Myocyte (in vitro differentiated cells): ENCODE data around the gene GABBR2. TPM values are rescaled to one million over a fixed set of nuclear protein-coding genes. Genes with fewer than 3 reads are reported as not detected.

Experiments used
- DNase-seq: peaks from one replicate; pipeline ENCODE4 v3.0.0-alpha.2; 2012; ENCODE audit warnings: low read depth
- total RNA-seq: library from RNA; depleted of rRNA; stranded (reverse); fragments of >200 nt; gene quantifications from 2 replicates; pipeline ENCODE4 v1.2.3, GENCODE V29; 2014

The GABBR2 gene
- total RNA-seq, 1 donor from 2014 or later = 0.51 TPM

- peak; percentile 54 for DNase-seq
These were observed 382.1 kb downstream of the GABBR2 start for GRCh38 chr9:98326459-98327248.

GRCh38 chr9:98324801-98325200, 383.9 kb downstream of the GABBR2 start:
- DNase-seq = no peak

DNA sequence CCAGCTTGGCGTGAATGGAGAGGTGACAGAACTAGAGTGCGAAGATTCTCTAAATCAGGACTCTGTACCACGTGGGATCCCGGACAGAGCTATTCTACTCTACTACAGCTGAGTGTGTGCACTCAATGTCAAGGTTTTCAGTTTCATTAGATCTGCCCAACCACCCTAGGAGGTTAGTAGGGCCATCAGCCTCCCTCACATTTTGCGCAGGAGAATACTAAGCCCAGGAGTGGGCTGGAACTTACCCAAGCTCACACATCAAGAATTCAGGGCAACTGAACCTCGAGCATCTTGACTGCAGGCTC, 385.0 kb downstream of the GABBR2 start:
- DNase-seq = no peak

- DNase-seq = no peak
These were observed 385.5 kb downstream of the GABBR2 start for GRCh38 chr9:98323051-98323830.

DNA sequence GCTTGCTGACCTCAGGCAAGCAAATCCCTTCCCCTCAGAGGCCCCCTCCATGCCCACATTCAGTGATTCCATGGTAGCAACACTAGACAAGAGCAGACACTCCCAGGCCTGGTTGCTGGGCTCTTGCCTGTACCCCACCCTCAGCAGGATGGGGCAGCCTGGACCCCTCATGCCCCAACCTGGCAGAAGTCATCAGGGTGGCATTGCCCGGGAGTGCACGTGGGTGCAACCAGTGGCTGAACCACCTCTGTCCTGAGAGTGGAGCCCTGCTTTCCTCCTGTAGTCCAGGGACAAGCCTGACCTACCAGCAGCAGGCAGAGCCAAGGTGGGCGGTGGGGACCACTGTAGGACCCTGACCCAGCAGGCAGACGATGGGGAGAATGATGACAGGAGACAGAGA, 387.5 kb downstream of the GABBR2 start:
- DNase-seq = no peak

DNA sequence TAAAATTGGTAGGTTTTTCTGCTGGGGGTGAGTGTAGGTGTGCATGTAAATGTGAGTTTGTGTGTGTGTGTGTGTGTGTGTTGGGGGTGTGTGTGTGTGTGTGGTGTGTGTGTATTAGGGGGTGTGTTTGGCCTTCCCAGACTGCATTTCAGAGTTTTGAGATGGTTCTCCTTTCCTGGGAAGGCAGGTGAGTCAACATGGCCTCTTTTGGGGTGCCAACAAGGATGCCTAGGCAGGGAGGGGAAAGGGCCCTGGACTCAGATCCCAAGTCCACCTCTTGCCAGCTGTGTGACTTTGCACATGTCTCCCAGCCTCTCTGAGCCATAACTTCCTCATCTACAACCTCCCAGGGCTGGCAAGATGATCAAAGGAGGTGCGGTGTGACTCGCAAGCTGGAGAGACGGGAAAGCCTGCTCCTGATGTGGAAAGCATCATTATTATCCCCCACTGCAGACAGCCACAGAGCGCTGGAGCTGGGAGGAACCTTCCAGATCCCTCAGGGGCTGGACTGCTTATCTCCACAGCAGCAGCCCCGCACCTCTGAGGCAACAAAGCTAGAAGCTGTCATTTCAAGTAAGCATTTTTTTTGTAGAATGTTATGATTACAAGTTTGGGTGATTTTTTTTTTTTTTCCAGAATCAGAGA, 389.8 kb downstream of the GABBR2 start:
- DNase-seq = no peak

DNA sequence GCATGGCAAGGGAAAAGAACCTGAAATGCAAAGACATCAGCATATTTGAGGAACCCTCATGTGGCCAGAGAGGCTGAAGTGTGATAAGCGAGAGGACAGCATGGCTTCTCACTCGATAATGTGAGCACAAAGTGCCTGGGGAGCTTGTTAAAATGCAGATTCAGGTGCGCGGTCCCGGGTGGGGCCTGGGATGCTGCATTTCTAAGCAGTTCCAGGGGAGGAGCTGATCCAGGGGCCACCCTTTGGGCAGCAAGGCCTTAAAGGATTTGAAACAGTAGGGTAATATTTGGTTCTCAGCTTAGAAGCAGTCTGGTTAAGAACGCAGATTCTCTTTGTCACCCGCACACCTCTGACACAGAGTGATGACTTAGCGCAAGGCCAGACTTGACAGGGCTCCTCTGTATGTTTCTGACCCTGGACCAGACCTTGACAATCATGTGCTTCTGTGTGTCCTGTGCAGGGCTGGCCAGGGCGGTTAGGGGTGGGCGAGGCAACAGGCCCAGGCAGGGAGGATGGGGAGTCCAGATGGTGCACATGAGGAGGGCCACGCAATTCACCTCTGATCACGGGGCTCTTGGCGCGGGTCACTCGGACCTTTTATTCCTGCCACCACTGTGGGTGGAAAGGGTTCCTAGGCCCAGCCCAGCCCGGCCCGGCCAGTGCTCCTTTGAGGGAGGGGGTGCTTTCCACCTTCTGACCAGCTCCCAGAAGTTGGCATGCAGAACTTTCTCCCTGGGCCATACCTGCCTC, 390.5 kb downstream of the GABBR2 start:
- no peak for DNase-seq

DNA sequence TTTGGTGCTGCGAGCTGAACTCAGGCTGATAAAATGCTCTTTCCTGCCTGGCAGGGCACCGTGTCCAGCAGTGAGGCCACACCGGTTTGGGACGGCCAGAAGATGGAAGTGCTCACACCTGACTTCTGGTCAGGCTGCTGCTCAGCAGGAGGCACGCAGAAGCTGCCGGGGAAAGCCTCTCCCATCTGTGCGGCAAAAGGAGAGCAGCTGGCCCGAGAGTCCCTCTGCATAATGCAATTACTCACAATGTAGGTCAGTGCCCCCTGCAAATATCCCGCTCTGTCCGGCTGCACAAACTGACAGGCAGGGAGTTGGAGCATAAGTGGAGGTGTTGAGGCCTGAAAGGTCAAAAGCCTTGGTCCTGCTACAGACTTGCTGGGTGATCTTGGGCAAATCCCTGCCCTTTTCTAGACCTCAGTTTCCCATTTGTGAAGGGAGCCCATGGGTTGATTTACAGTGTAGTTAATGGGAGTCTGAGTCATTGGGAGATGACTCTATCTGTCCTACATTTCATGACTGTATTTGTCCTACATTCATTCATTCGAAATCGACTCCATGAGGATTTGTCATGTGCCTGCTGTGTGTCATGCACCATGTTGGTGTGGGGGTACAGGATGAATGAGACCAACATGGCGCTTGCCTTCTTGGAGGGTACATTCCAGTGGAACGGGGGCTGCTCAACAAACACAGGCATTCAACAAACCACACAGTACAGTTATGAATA, 391.4 kb downstream of the GABBR2 start:
- DNase-seq = peak; percentile 39

GRCh38 chr9:98316445-98317133, 392.1 kb downstream of the GABBR2 start:
- no peak for DNase-seq

DNA sequence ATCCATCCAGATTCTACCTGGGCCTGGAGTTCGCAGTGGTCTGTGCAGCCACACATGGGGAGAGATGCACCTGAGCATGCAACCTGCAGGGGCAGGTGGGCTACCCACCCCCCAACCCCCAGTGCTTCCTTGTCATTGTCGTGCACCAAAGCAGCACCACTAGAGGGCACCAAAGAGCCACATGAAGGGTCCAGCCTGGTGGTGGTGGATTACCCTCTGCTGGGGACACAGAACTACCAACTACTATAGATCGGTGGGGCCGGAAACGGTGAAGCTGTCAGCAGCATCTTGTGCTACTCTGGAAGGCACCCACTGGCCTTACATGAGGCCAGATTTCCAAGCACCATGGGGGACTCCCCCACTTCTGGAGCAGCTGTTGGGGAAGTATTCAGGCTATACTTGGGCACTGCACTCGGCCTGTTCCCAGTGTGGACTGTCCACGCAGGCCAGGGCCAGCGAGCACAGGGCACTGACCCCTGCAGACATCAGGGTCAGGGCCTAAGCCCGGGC, 393.1 kb downstream of the GABBR2 start:
- peak; percentile 84 for DNase-seq

GRCh38 chr9:98315067-98315453, 393.7 kb downstream of the GABBR2 start:
- DNase-seq = no peak

- DNase-seq = no peak
These were observed 394.2 kb downstream of the GABBR2 start for GRCh38 chr9:98314381-98315066.

DNA sequence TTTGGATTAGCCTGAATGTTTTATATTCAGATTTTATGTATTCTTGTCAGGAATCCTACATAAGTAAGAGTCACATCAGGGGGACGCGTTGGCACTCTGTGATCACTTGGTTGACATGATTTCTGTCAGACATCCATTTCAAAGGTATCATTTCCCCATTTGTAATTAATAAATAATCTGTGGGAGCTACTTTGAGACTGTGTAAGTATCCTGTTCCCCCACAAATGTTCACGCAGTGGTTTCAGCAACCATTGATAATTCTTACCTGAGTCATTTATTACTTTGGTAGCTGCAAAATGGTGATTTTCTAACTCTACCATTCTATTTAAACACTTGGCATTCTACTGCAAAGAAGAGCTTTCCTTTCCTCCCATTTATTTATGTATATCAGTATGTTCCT, 396.4 kb downstream of the GABBR2 start:
- no peak for DNase-seq

DNA sequence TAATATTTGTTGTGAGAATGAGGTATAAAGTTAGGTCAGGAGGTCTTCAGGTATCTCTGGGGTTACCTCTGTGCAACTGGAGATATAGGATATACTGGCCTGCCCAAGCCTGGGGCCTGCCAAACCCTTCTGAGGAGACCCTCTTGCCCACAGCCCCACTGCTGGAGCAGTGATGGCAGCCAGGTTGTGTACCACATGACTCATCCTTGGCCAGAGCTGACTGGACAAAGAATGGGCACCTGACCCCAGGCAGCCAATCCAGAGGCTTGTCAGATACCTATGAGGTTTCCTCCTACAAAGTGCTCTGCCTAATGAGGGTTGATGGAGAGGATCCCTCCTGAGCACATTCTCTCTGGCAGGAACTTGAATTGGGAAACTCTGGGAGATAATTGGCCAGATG, 397.2 kb downstream of the GABBR2 start:
- no peak for DNase-seq

DNA sequence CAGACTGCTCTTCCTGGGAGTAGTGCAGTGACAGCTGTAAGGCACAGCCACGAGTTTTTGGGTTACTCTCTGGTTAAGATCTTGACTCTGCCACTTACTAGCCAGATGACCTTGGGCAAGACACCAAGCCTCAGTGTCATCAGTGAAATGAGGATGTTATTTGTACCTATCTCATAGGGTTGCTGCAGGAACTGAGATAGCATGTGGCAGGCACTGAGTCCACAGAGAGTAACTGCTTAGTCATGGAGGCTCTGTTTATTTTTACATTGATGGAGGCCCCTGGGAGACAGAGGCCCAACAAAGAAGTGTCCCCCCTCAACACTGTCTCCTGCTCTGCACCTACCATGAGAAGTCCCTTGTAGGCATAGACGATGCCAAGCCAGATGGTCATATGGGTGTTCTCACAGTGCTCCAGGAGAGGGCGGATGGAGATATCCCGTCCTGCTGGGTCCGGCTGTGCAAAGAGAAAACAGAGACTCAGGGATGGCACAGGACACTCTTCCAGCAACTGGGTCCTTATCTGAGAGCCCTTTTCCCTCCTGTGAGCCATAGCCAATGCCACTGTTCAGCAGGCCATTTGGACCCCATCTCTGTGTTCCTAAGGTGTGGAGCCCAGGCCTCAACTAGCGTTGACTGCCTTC, 397.9 kb downstream of the GABBR2 start:
- DNase-seq = peak; percentile 45

DNA sequence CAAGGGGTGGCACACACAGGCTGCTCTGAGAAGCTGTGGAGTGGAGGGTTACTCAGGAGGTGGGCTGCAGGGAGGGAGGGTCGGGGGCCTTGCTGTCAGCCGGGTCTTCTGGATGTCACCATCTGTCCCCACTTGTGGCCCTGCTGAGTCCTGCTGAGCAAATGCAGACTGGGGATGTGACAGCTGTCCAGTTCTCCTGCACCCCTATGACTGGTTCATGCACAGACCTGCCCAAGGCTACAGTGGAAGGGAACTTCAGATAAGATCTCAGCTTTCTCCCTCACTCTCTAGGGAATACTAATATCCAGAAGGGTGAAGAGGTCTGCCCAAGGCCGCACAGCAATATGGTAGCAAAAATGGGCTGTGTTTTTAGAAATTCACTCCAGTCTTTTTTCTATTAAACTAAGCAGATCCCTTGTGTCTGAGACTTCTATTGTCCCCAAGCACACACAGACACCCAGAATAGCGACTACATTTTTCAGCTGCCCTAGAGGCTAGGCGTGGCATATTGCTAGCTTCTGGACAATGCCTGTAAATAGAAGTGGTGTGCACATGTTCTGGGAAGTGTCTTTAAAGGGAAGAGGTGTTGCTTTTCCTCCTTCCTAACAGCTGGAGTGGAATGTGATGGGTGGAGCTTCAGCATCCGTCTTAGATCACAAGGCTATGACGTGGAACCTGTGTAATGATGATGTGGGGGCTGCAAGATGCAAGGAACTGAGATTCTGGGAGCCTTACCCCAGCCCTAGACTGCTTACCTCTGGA, 402.2 kb downstream of the GABBR2 start:
- DNase-seq = peak; percentile 93

DNA sequence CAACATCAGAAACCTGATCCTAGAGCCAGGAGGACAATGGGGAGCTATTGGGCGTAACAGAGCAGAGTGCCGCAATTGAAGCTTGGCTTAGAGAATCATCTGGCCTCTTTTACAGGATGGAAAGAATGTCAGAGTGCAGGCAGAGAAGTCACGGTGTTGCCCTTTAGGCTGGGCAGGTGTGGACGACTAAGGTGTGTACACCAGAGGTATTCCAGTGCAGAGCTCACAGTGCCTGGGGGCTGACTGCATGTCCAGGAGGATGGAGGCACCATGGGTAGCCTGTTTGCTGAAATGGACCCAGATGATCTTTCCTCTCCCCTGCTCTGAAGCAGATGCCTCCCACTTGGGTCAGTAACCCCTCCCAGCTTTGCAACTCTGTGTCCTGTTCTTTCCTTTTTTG, 404.4 kb downstream of the GABBR2 start:
- no peak for DNase-seq

DNA sequence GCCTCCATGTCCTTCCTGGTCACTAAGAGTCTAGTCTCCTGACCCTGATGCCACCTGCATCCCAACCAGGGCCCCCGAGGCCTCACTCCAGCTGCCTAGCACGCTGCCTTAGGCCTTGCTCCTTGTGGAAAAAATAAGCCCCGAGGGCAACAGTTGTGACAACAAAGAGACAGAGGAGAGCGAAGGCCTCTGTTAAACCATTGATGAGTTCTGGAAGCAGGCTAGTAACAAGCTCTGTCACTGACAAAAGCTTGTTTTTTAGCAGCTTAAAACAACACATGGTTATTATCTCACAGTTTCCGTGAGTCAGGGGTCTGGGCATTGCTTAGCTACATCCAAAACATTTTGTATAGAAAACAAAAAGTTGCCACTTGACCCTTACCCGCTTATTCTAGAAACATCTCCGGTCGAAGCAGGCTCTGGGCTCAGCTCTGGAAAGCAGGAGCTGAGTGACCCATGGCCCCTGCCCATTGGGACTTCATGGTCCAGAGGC, 405.1 kb downstream of the GABBR2 start:
- no peak for DNase-seq
